GM12873 (cell line): ENCODE data around the gene ALPL.

Experiments
- TF ChIP-seq, protein P1 (sequence below): IDR thresholded peaks from 2 replicates; pipeline ENCODE4 v1.5.1; 2012; ENCODE audit warnings: low read depth, mild to moderate bottlenecking, moderate library complexity, low read length, control low read depth; ENCODE audit not compliant: insufficient read depth; ENCODE audit errors: missing control alignments

ALPL gene

DNA sequence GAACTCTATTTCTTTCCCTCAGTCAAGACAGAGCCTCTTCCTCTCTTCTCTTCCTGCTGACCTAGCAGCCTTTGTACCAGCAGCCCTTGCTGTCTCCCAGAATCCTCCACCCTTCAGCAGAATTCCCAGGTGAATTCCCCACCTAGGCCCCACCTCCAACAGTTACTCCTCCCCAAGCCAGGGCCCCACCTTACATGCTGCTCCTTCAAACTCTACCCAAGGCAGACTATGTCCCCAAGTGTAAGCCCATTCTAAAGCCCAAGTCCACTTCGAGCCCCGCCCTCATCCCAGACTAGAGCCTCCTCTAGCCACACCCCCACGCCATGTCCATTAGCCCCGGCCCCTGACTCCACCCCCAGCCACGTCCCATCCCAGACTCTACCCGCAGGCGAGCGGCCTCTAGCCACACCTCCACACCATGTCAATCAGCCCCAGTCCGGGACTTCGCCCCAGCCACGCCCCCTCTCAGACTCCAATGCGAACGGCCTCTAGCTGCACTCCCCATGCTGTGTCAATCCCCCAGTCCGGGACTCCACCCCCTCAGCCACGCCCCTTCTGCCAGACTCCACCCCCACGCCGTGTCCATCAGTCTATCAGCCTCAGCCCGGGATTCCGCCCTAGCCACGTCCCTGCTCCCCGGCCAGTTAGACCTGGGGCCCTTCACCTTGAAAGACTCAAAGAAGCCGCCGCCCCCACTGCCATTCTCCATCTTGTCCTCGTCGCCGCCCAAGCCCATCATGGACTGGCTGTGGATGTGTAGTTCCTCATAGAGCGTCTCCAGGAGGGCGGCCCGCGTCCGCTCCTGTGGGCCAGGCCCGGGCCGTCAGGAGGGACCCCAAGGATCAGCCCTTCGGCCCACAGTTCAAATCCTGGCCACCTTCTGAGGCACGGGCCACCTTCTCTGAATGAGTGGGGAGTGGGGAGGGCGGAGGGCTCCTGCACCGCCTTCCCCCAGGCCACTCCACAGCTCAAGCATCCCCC, 98.6 kb downstream of the ALPL start:
- TF ChIP-seq, protein P1, sequence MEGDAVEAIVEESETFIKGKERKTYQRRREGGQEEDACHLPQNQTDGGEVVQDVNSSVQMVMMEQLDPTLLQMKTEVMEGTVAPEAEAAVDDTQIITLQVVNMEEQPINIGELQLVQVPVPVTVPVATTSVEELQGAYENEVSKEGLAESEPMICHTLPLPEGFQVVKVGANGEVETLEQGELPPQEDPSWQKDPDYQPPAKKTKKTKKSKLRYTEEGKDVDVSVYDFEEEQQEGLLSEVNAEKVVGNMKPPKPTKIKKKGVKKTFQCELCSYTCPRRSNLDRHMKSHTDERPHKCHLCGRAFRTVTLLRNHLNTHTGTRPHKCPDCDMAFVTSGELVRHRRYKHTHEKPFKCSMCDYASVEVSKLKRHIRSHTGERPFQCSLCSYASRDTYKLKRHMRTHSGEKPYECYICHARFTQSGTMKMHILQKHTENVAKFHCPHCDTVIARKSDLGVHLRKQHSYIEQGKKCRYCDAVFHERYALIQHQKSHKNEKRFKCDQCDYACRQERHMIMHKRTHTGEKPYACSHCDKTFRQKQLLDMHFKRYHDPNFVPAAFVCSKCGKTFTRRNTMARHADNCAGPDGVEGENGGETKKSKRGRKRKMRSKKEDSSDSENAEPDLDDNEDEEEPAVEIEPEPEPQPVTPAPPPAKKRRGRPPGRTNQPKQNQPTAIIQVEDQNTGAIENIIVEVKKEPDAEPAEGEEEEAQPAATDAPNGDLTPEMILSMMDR = no peak

DNA sequence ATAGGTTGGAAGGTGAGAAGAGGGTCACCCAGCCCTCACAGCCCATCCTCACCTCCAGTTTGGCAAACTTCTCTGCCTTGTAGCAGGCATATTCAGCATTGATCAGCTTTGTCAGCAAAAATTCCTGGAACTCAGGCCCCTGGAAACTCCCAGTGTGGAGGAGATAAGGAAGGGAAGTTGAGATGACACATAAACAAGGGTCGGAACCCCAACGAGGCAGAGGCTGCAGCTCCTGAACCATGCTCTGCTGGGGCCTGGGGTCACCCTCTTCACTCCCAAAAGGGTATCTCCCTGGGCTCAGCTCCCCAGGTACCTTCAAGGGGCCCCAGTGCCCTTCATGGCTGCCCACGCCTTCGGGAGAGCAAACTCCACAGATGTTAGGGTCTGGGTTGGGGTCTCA, 99.6 kb downstream of the ALPL start:
- TF ChIP-seq, protein P1 = no peak

DNA sequence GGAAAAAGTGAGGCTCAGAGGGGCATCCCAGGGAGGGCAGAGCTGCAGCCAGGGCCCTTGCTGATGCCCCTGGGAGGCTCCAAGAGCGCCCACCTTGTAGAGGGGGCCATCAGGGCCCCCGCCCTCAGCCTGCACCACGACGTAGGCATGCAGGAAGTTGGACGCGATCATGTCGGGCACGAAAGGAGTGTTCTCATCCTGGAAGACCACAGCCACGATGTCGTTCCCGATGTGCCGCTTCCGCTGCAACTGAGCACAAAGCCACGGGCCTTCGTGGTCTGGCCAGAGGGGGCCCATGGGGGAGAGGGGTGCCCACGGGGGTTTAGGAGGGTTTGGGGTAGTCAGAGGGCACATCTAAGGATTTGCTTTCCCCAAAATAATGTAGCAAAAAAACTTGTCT, 100.8 kb downstream of the ALPL start:
- TF ChIP-seq, protein P1 = no peak

DNA sequence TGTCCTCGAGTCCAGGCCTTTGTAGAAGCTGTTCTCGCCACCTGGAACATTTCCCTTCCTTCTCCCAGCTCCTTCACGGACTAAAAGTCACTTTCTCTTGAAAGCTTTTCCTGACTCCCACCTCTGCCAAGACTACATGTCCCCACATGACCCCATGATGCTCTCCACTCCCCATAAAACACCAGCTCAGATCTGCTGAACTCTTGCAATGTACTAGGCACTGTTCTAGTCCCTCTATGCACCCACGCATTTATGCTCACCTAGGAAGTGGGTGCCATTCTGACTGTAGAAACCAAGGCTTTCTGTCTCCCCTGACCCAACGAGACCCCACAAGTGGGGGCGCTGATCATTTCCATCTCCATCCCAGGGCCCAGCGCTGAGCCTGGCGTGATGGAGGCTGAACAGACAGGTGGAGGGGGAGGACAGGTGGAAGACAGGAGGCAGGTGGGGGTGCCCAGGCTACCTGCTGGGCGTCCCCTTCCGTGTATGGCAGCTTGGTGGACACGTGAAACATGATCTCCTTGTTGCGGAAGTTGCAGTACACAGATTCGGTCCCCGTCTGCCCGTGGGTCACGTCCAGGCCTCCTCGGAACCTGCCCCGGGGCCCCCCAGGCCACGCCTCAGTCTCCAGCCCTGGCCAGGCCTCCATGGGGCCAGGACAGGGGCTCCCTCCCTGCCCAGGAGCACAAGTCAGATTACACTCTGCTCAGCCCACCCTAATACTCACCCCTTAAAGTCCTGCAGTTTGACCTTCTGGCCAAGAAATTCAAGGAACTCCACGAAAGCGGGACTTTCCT, 102.0 kb downstream of the ALPL start:
- TF ChIP-seq, protein P1 = no peak

DNA sequence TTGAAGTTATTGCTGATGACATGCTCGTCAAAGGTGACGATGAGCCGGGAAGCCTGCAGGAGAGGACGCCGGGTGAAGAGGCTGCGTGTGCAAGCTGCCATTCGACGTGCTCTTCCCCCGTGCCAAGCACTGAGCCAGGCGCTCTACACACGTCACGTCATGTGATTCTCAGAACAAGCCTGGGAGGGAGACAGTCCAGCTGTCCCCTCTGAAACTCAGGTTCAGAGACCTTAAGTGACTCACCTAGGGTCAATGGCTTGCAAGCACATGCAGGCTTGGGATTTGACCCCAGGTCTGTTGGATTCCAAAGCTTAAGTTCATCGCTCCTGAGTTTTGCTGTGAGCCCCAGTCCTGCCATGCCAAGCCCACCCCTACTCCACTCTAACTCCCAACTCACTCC, 102.8 kb downstream of the ALPL start:
- TF ChIP-seq, protein P1 = no peak

DNA sequence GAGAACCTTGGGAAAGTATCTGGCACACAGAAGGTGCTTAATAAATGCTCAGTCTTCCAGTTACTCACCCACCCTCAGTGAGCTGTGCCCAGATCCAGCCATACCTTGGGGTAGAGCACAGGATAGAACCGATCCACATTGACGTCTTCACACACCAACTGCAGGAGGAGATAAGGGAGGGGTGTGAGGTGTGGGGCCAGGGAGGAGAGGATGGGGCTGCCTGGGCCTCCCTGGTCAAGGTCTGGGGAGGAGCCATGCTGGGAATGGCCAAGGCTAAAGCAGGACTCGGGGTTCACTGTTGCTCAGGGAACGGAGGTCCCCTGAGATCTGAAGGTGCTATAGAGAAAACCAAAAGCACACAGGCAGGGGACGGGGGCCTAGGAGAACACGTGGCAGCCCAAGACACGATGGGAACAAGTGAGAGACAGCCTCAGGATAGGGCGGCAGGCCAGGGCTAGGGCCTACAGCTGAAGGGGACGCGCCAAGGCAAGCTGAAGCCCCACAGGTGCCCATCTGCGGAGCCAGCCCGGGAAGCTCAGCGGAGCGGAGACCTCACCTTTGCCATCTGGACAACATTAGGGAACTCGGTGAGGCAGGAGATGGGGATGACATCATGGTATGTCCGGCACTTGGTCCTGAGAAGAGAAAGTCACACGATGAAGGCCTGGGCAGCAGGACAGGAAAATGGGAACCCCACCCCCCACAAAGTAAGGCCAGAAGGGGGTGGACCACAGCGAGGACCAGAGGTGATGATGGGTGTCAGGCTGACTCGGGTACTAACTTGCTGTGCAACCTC, 104.0 kb downstream of the ALPL start:
- TF ChIP-seq, protein P1 = no peak
